EH (cell line): Measurements from ENCODE around the gene UGT1A1.

Source experiments
- DNase-seq: peaks from one replicate; pipeline ENCODE4 v3.0.0-alpha.2; 2015; ENCODE audit warnings: low read depth

Gene UGT1A1

GRCh38 chr2:233798335-233799086 is 38.4 kb downstream of the UGT1A1 start:
- DNase-seq: no peak

GRCh38 chr2:233799087-233799665 is 39.1 kb downstream of the UGT1A1 start:
- no peak for DNase-seq

- no peak for DNase-seq
Observed at GRCh38 chr2:233799716-233800115, 39.6 kb downstream of the UGT1A1 start.

GRCh38 chr2:233800208-233800607 is 40.1 kb downstream of the UGT1A1 start:
- DNase-seq: no peak

- peak; percentile 29 for DNase-seq
Observed at GRCh38 chr2:233801357-233802131, 41.5 kb downstream of the UGT1A1 start.

- no peak for DNase-seq
Observed at GRCh38 chr2:233802132-233802815, 42.2 kb downstream of the UGT1A1 start.

DNA sequence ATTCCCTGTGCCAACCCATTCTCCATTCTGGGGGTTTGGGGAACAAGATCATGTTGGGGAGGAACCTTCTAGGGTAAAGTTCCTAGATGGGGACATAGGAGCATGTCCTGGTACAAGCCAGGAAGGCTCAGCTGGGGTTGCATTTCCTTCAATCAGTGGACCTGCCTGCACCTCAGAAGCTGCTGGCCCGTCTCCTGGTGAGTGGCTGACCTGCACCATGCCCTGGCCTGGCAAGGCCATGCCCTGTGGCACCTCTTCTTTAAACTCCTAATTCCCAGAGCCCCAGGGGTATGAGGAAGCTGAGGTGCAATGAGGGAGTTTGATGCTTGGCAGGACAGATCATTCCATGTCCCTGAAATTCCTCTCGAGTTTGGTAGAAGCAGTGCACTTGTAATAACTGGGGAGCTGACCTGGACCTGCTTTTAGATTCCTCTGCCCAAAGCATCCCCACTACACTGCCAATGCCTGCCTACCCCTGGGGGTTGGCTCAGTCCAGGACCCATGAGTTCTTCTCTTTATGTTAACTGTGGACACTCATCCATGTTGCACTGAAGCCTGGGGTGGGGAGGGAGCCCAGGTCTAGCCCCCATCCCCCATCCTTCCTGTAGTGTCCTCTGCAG is 43.3 kb downstream of the UGT1A1 start:
- no peak for DNase-seq

DNA sequence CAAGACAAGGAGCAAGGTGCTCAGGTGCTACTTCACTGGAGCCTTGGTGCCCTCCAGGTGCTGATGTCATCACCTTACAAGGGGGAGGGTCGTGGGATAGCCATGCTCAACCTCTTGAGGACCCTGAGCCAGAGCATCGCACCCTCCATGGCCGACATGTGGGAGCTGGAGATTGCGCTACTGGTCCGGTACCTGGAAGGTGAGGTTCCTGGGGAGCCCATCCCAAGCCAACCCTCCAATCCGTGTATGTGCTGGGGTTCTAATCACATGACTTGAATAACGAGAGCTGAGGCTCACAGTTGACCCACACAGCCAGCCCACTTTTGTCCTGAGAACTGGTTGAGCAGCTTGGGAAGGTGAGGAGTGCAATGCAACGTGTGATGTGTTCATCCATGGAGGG is 43.9 kb downstream of the UGT1A1 start:
- no peak for DNase-seq

GRCh38 chr2:233807215-233807865 is 47.3 kb downstream of the UGT1A1 start:
- no peak for DNase-seq

DNA sequence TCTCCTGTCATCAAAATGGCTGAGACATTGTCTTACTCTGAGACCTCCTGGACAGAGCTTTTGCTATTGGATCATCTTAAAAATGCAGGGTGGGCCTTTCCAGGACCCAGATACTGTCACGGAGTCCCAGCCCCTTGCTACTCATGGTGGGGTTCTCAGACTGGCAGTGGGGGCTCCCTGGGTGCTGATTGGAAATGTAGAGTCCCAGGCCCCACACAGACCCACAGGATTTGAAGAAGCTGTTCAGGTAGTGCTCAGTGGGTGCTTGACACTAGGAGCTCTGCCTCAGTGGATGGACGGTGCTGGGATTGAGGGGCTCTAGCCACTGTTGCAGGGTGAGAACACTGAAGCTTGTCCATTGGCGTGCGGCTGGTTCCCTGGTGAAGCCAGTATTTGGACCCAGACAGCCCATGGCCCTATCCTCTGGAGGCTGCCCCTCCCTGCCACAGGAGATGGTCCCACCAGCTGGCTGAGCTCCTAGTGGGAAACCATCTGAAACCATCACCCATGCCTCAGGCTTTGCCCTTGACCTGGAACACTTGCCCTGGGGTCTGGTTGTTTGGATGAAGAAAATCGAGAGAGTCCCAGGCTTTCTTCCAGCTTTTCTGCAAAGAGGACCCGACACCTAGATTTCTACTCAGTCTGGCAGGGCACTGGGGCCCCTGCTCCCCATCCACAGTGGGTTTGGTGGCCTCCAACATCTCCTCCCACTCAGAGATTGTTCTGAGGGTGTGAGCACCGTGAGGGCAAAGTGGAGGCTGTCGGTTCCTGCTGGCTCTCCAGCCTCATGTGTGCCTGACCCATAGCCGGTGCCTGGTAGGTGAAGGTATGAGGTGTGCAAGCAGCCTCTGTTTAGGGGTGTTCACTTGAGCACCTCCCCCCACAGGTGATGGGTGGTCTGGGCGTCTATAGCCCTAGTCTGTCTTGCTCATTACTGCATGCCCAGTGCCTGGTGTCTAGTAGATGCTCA is 48.2 kb downstream of the UGT1A1 start:
- no peak for DNase-seq

DNA sequence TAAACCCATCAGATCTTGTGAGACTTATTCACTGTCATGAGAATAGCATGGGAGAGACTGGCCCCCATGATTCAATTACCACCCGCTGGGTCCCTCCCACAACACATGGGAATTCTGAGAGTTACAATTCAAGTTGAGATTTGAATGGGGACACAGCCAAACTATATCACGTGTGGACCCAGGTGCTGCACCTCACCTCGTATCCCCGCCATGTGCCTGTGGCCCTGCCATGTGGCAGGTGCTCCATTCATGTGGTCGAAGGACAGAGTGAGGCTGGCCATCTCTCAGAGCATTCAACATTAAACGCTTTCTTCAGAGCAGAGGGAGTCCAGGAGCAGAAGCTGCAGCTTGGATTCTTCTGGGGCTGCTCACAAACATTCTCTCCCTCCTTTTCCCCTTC is 50.3 kb downstream of the UGT1A1 start:
- no peak for DNase-seq

- no peak for DNase-seq
Observed at GRCh38 chr2:233811087-233811486, 51.0 kb downstream of the UGT1A1 start.

DNA sequence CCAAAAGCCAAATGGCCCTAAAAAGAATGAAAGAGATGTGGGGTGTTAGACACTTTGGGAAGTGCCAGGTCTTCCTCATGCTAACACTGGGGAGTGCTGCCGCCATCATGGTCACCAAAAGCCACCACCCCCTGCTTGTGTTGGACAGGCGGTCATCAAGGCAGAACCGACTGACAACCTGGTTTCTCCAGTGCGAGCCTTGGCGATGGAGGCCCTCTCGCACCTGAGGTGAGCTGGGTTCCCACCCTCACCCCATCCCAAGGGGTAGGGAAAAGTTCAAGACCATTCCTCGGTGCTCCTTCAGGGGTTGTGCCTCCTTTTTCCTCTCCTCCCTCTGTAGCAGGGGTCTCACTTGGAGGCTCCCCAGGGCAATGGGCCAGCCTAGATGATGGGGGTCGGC is 51.7 kb downstream of the UGT1A1 start:
- no peak for DNase-seq

DNA sequence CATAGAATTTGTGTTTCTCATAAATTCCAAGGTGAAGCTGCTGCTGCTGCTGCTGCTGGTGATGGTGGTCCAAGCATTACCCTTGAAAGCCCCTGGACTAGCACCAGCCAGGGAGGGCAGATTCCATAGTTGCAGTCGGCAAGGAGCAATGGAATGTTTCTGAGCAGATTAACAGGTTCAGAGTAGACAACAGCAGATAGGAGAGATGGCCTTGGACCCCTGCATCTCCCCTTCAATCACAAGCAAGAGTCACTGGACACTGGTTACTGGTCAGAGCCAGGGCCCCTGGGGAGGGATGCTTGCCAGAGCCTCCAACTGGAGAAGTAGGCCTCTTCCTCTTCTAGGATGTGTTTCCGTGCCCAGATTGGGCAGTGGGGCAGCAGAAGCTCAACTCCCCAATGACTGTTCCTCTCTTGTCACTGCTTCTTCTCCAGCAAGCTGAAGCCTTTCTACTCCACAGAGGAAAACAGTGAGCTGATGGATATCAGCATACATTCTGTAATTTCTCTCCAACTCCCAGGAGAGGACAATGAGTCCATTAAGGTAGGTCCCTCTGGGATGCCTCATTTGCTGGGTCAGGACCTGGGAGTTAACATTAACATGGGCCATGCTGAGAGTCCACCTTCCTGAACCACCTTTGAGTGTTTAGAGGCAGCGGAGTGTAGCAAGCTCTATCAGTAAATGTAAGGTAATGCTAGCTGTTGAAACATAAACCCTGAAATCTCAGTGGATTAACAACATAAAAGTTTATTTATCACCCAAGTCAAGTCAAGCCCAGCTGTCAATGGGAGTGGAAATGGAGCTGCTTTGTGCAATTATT is 53.4 kb downstream of the UGT1A1 start:
- DNase-seq: no peak

GRCh38 chr2:233814056-233814835 is 54.2 kb downstream of the UGT1A1 start:
- DNase-seq: peak; percentile 34

DNA sequence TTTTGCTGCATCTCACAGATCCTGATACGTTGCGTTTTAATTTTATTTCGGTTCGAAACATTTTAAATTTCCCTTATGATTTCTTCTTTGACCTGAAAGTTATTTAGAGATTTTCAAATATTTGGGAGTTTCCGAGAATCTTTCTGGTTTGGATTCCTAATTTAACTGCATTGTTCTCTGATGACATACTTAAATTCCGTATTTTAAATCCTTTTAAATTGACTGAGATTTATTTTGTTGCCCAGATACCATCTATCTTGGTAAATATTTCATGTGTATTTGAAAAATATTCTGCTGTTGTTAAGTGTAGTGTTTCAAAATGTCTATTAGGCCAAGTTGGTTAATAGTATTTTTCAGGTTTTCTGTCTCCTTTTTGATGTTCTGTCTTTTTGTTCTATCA is 55.8 kb downstream of the UGT1A1 start:
- peak; percentile 55 for DNase-seq

DNA sequence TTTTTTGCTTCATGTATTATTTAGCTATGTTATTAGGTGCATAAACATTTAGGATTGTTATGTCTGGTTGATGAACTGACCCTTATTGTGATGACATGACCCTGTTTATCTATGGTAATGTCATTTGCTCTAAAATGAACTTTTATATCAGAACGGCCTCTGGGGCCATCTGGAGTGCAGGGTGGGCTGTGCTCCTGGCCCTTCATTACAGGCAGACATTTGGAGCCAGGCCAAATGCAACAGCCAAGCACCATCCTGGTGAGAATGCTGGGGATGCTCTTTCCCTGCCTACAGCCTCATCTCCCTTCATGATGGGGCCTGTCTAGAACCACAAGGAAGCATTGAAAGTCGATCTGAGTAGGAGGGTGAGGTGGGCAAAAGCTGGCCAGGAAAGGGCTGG is 56.3 kb downstream of the UGT1A1 start:
- DNase-seq: peak; percentile 15

DNA sequence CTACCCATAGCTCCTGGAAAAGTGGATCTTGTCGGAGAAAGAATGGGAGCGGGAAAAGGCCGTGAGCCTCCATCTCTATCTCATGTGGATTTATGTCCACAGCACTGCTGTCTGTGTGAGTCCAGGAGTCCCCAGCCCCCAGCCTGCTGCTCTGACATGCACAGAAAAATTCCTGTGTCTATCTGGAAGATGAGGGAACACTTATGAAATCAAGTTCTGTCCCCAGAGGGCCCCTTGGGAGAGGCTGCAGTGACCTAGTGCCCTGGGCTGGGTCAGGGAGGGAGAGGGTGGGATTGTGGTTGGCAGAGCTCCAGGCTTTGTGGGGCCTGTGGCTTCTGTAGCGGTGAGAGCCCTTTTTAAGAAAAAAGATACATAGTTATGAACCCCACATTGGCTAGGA is 56.7 kb downstream of the UGT1A1 start:
- peak; percentile 25 for DNase-seq
